Gastroesophageal sphincter (tissue), 3 donors: Measurements from ENCODE around the gene DCLK2.

Experiments
- EP300 ChIP-seq: sonication (generic); formaldehyde crosslinking; IDR thresholded peaks from one replicate; pipeline ENCODE4 v1.6.1; 2017; ENCODE audit warnings: antibody characterized with exemption, mild to moderate bottlenecking
- POLR2A ChIP-seq, 2 donors: fragments of 450-650 bp; IDR thresholded peaks; one replicate each; pipeline ENCODE4 v1.6.1; 2017; ENCODE audit warnings: antibody characterized with exemption in 2 of 2, mild to moderate bottlenecking in 2 of 2, moderate library complexity in 1 of 2
- POLR2AphosphoS5 ChIP-seq: sonication (generic); formaldehyde crosslinking; IDR thresholded peaks from one replicate; pipeline ENCODE4 v1.6.1; 2017; ENCODE audit warnings: antibody characterized with exemption
- TF ChIP-seq, protein P1 (sequence below), 4 experiments: fragments of 200-600 bp in 2 of 4; fragments of 450-650 bp in 2 of 4; sonication (generic) in 1 of 4; IDR thresholded peaks; one replicate each; pipeline ENCODE4 v1.5.1; 2017 to 2019; ENCODE audit warnings: antibody characterized with exemption in 4 of 4, mild to moderate bottlenecking in 2 of 4, moderate library complexity in 2 of 4

DNA sequence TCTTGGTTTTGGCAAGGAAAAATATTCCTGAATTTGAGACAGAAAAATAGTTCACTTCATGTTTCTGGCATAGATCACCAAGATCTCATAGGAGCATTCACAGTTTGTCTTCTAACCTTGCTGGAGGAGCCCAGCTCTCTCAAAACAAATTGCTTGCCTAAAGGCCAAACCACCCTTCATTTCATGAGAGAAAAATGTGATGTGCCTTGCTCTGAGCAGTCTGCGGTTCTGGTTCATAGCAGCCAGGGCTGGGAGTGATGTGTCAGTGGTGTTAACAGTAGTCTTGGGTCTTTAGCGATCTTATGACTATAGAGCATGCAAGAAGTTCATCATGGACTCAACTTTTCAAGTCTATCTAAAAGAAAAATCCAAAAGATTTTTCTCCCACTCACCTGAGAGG is 183.3 kb downstream of the DCLK2 start:
- TF ChIP-seq, protein P1, sequence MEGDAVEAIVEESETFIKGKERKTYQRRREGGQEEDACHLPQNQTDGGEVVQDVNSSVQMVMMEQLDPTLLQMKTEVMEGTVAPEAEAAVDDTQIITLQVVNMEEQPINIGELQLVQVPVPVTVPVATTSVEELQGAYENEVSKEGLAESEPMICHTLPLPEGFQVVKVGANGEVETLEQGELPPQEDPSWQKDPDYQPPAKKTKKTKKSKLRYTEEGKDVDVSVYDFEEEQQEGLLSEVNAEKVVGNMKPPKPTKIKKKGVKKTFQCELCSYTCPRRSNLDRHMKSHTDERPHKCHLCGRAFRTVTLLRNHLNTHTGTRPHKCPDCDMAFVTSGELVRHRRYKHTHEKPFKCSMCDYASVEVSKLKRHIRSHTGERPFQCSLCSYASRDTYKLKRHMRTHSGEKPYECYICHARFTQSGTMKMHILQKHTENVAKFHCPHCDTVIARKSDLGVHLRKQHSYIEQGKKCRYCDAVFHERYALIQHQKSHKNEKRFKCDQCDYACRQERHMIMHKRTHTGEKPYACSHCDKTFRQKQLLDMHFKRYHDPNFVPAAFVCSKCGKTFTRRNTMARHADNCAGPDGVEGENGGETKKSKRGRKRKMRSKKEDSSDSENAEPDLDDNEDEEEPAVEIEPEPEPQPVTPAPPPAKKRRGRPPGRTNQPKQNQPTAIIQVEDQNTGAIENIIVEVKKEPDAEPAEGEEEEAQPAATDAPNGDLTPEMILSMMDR (IDR thresholded peaks at IDR 0.05): no peak
- TF ChIP-seq POLR2A (IDR thresholded peaks at IDR 0.05): no peak
- TF ChIP-seq POLR2AphosphoS5: no peak
- no peak for TF ChIP-seq EP300
